ENCODE results near the gene ALX3. TPM values are rescaled to one million over a fixed set of nuclear protein-coding genes. Genes with fewer than 3 reads are reported as not detected.

Gene ALX3
- total RNA-seq, 2 experiments from 2014 or later: not detected

DNA sequence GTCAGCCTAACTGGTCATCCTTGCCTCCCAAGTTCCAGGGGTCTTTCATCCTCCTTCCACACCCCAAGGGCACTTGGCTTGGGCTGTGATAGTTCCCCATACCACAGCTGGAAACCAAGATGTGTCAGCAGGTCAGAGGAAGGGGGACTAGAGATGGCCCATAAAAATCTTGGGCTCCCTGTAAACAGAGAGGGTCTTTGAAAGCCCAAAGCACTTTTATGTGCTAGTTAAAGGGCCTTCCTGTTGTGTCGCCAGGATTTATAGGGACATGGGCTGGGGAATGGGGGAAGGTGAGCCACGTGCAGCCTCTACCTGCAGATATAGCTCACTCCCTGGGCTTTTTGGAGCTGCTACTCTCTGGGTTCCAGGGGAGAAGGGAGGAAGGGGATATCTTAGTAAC lies 29.9 kb upstream of the ALX3 start:
- no peak overlapping the region for H3K4me3 Mint-ChIP-seq
- CTCF ChIA-PET: interaction anchor here (7.2 kb wide), 1 partner anchor 10 kb away, joined by 68 read pairs; no protein-coding TSS in a partner anchor
- peaks cover 3% of the 10 kb centered on the region for H3K27me3 Mint-ChIP-seq
- no peak for DNase-seq
- H3K36me3 Mint-ChIP-seq (ENCODE audit: low read depth): no peaks in the 10 kb centered on the region
- no peak overlapping the region for H3K27ac Mint-ChIP-seq
- POLR2A ChIA-PET: no interaction called here
- no peaks in the 10 kb centered on the region for H3K4me1 Mint-ChIP-seq
- H3K9me3 Mint-ChIP-seq: no peaks in the 10 kb centered on the region

DNA sequence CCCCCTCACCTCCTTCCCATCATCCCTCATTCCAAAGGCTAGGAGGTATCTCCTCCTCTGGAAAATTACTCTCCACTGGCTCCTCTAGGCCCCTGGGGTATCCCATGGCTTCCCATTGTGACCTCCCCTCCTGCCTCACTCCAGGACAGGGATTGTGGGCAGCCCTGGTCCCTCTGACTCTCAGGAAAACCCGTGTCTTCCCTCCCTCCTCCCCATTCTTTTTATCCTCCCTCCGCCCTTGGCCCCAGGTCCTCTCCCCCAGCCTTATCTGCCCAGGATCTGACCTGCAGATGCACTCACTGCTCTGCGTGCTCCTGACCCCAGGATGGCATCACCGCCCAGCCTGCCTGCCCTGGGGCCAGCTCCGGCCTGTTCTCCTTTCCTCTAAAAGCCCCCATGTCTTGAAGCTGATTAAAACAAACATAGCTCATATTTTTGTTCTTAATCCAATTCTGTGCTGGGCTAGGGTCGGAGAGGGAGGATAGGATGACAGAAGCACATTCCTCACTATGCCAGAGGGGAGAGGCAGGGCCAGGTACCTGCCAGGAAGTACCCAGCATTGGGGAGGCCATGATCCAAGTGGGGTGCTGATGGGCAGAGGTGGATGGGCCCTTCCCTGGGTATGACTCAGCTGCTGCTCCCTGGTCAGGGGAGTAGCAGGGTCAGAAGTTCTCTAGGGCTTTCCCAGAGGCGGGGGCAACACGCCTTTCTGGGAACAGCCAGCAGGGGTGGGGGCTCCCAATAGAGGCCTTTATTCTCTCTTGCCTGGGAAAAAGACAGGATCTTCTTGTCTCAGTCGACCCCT lies 28.0 kb upstream of the ALX3 start:
- no peaks in the 10 kb centered on the region for H3K4me1 Mint-ChIP-seq
- POLR2A ChIA-PET: no interaction called here
- CTCF ChIA-PET: interaction anchor here (0.8 to 3.1 kb wide), 4 partner anchors 10 to 45 kb away, joined by 3 to 13 read pairs (median 4); no protein-coding TSS in a partner anchor
- H3K27me3 Mint-ChIP-seq: peaks cover 7% of the 10 kb centered on the region
- H3K9me3 Mint-ChIP-seq: no peaks in the 10 kb centered on the region
- no peaks in the 10 kb centered on the region for H3K36me3 Mint-ChIP-seq (ENCODE audit: low read depth)
- no peak for DNase-seq
- no peak overlapping the region for H3K27ac Mint-ChIP-seq
- H3K4me3 Mint-ChIP-seq: no peak overlapping the region

DNA sequence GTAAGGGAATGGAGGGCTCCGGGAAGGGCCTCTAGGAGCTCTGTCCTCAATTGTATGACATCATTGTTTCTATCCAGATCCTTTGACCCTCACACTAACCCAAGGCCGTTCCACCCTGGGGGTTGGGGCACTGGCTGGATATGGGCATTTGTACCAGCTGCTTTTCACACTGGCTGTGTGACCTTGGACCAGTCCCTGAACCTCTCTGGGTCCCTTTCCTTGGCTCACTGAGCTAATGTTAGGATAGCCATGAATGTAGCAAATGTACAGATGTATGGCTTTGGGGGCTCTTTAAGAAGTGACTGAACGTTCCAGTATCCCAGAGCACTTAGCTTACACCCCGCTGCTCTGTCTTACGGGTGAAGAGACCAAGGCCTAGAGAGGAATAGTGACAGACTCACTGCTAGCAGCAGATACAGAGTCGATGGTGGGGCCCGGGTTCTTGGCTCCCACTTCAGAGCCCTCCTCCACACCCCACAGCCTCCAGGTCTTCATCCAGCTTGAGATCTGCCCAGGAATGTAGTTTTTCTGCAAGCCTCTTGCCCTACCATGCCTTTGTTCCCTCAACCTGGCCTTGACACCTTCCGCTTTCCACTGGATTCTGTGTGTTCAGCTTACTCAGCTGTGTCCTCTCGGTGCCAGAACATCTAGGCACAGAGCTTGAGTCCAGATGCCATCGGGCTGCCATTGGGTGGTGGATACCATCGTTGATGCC lies 27.2 kb upstream of the ALX3 start:
- Mint-ChIP-seq H3K27me3 (peaks cover 7% of the 10 kb centered on the region), H3K36me3 (ENCODE audit: low read depth) (no peaks in the 10 kb centered on the region), H3K27ac (no peak overlapping the region), H3K4me3 (no peak overlapping the region), H3K9me3 (no peaks in the 10 kb centered on the region), H3K4me1 (no peaks in the 10 kb centered on the region)
- ChIA-PET CTCF (interaction anchor here (0.8 to 3.1 kb wide), 3 partner anchors 9 to 44 kb away, joined by 3 to 13 read pairs (median 4); no protein-coding TSS in a partner anchor), POLR2A (interaction anchor here (0.5 kb wide), 1 partner anchor 17 kb away, joined by 4 read pairs; no protein-coding TSS in a partner anchor)
- no peak for DNase-seq

DNA sequence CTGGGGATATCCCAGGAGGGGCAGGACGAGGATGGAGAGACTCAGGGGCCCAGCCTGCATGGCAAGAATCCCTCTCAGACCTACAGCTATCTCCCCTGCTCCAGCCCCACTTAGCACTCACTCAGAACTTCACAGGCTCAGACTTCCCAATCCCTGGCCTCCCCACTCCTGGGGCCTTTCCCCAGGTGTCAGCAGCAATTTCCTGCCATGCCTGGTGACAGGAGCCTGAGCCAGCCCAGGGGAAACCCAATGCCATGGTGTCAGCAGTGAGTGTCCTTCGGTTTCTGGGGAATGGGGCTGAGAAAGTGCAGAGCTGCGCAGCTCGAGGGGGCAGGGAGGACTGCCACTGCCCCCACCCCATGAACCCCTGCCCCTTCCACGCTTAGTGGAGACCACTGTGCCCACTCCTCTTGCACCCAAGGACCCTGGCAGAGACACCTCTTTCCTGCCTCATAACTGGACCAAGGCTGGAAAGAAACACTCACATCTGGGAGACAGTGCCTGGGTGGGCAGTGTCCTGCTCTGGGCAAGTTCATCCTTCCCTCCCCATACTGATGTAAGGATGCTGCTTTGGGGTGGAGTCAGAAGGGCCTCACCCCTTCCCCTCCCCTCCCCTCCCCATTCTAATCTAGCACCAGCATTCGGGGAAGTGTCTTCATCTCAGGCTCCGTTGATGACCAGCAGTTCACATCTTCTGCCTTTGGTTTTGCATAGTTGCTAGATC lies 24.6 kb upstream of the ALX3 start:
- H3K36me3 Mint-ChIP-seq (ENCODE audit: low read depth): no peaks in the 10 kb centered on the region
- ChIA-PET CTCF (interaction anchor here (1.0 to 1.4 kb wide), 2 partner anchors 10 to 35 kb away, joined by 3 to 5 read pairs; no protein-coding TSS in a partner anchor), POLR2A (no interaction called here)
- H3K4me1 Mint-ChIP-seq: no peaks in the 10 kb centered on the region
- H3K27me3 Mint-ChIP-seq: peaks cover 22% of the 10 kb centered on the region
- H3K4me3 Mint-ChIP-seq: no peak overlapping the region
- no peak for DNase-seq
- no peak overlapping the region for H3K27ac Mint-ChIP-seq
- no peaks in the 10 kb centered on the region for H3K9me3 Mint-ChIP-seq

DNA sequence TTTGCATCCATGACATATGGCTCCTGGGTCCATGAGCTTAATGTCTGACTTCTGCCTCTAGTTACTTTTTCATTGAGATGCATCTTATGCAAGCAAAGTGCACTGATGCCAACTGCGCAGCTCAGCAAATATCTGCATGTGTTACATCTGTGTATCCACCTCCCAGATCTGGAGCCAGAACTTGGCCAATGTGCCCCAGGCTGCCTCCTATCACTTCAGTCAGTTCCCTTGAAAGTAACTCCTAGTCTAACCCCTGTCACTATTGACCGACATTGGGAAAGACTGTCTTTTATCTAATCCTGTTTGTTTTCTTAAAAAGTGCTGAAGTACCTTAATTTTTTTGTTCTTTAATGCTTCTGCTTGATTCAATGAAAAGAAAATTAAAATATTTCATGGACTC lies 22.5 kb upstream of the ALX3 start:
- Mint-ChIP-seq H3K36me3 (ENCODE audit: low read depth) (no peaks in the 10 kb centered on the region), H3K4me1 (no peaks in the 10 kb centered on the region), H3K9me3 (no peaks in the 10 kb centered on the region), H3K4me3 (no peak overlapping the region), H3K27me3 (peaks cover 24% of the 10 kb centered on the region), H3K27ac (no peak overlapping the region)
- ChIA-PET POLR2A (no interaction called here), CTCF (interaction anchor here (6.7 kb wide), 1 partner anchor 11 kb away, joined by 68 read pairs; no protein-coding TSS in a partner anchor)
- no peak for DNase-seq

DNA sequence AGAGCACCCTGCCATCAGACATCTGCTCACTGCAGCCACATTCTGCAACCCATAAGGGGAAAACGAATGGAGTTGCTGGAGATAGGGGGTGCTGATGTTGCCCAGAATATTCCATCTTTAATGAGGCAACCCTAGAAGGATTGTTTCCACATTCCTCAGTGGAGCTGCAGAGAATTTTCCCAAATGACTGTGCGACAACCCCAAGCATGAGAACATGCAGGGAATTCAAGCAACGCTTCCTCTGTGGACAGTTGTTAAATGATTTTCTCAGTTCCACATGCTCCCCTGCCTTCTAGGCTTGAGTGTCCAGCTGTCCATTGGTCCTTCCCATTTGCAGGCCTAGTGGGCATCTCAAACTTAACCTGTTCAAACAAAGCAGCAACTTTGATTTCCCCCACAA lies 21.3 kb upstream of the ALX3 start:
- H3K36me3 Mint-ChIP-seq (ENCODE audit: low read depth): no peaks in the 10 kb centered on the region
- peaks cover 31% of the 10 kb centered on the region for H3K27me3 Mint-ChIP-seq
- no peaks in the 10 kb centered on the region for H3K9me3 Mint-ChIP-seq
- no peak overlapping the region for H3K4me3 Mint-ChIP-seq
- no peak for DNase-seq
- no peak overlapping the region for H3K27ac Mint-ChIP-seq
- ChIA-PET POLR2A (no interaction called here), CTCF (interaction anchor here (0.6 to 6.7 kb wide), 7 partner anchors 10 to 847 kb away, joined by 3 to 68 read pairs (median 3); no protein-coding TSS in a partner anchor)
- H3K4me1 Mint-ChIP-seq: no peaks in the 10 kb centered on the region

DNA sequence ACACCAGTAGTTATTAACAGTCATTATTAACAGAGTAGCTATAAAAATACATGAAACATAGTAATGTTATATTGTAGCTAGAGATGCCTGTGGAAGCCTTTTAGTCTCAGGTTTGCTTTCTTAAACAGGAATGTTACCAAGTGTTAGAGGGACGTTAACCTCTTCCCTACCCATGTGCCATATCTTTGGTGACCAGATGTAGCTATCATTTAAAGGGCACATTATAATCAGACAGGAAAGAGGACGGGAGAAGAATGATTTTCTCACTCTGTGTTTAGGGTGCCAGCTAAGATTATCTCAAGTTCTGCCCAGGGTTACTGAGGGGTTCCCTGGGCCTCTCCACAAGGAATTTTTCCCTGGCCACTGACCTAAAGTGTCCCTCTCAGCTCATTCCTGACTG lies 20.9 kb upstream of the ALX3 start:
- no peaks in the 10 kb centered on the region for H3K36me3 Mint-ChIP-seq (ENCODE audit: low read depth)
- no peak overlapping the region for H3K4me3 Mint-ChIP-seq
- H3K9me3 Mint-ChIP-seq: no peaks in the 10 kb centered on the region
- H3K27me3 Mint-ChIP-seq: peaks cover 35% of the 10 kb centered on the region
- no peak overlapping the region for H3K27ac Mint-ChIP-seq
- ChIA-PET CTCF (interaction anchor here (0.6 to 6.7 kb wide), 7 partner anchors 9 to 847 kb away, joined by 3 to 68 read pairs (median 3); no protein-coding TSS in a partner anchor), POLR2A (no interaction called here)
- H3K4me1 Mint-ChIP-seq: no peaks in the 10 kb centered on the region
- DNase-seq: no peak

DNA sequence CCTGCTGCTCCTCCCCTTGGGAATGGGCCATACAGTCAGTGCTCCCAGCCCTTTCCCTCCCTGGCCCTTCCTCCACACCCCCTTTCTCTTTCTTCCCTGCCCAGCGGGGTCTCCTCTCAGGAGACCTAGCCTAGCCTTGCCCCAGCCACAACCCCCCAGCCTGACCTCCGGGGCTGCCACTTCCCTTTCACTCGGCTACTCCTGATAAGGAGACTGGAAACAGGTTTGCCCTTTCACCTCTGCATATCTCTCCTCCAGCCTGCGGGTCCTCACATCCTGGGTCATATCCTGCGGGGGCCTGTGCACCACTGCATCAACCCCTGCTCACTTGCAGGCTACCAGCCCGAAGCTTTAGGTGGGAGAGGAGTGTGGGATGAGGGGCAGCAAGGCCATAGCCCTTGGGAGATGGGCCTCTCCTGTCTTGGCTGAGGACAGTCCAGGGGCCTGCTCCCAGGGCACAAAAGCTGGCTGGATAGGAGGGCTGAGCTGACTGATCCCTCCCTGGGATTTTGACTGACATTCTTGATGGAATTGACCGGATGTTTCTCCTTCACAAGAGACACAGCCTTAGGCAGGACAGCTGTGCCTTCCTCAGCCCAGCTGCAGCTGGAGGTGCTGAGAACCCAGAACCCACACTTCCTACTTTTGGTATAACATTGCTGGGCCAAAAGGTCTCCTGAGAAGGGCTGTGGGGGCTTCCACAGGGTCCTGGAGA lies 19.2 kb upstream of the ALX3 start:
- ChIA-PET CTCF (interaction anchor here (0.6 to 6.7 kb wide), 3 partner anchors 14 to 249 kb away, joined by 3 to 68 read pairs (median 3); partner anchors contain the start of gene RBM15), POLR2A (no interaction called here)
- H3K27ac Mint-ChIP-seq: no peak overlapping the region
- no peak overlapping the region for H3K4me3 Mint-ChIP-seq
- H3K27me3 Mint-ChIP-seq: peaks cover 48% of the 10 kb centered on the region
- no peak for DNase-seq
- peaks cover 4% of the 10 kb centered on the region for H3K4me1 Mint-ChIP-seq
- H3K9me3 Mint-ChIP-seq: no peaks in the 10 kb centered on the region
- H3K36me3 Mint-ChIP-seq (ENCODE audit: low read depth): no peaks in the 10 kb centered on the region

DNA sequence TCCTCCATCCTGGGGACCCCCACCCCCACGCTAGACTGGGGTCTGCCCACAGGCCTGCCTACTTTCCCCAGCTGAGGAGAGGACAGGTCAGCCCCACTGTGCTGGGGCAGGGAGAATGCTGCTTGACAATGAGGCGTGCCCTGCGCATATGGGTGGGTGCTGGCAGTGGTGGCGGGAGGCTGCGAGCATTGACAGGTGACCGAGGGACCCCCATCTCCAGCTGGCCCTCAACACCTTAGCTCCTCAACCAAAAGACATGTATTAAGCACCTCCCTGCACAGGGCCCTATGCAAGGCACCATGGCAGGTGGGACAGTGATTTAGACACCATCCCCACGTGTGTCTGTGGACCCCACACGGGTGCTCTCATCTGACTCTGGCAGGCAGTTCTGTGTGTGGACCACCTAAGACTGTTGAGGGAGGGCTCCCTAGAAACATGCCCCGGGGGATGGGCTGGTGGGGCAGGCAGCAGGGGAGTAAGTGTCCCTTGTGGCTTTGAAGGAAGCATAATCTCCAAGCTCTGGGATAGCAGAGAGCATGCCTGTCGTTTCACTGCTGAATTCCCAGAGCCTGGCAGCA lies 18.4 kb upstream of the ALX3 start:
- no peak overlapping the region for H3K27ac Mint-ChIP-seq
- no peak for DNase-seq
- ChIA-PET CTCF (interaction anchor here (0.5 to 6.7 kb wide), 14 partner anchors 9 to 250 kb away, joined by 3 to 68 read pairs (median 4); partner anchors contain the start of gene RBM15), POLR2A (no interaction called here)
- no peaks in the 10 kb centered on the region for H3K36me3 Mint-ChIP-seq (ENCODE audit: low read depth)
- peaks cover 52% of the 10 kb centered on the region for H3K27me3 Mint-ChIP-seq
- H3K4me3 Mint-ChIP-seq: no peak overlapping the region
- H3K4me1 Mint-ChIP-seq: peaks cover 5% of the 10 kb centered on the region
- no peaks in the 10 kb centered on the region for H3K9me3 Mint-ChIP-seq

DNA sequence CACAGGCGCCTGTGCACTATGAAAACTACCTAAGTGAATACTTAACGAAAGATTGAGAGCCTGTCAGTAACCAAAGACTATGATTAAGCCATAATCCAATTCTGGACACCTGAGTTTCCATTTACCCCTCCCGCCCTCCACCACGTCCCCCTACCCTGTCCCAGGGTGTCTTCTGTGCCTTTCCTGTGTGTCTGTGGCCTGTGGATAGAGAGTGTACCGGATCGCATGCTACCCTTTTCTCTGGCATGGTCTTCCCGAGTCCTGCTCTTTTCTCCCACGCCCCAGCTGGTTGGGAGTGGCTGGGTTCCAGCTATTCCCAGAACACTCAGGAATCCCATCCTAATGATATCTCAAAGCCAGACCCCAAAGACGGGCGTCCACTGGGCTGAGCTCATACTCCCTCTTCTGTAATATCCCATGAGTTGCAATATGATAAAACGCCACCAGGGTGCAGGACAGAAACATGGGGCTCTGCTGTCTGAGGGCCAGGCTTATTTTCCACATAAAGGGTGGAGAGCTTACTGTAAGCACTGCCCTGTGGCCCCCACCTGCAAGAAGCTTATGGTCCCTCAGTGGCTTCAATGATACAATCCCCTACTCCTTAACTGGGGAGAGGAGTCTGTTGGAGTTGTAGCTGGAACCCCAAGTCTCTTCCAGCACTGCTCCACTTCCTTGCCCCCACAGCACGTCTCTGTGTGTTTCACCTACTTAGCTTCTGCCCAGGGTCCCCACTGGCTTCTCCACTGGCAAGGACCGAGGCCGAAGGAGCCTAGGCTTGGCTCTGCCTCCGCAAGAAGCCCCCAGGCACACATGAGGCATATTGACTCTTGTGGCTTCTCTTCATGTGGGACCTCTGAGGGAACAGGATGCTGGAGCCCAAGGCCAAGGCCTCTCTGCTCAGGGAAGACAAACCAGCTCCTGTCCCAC lies 17.6 kb upstream of the ALX3 start:
- POLR2A ChIA-PET: interaction anchor here (0.6 kb wide), 1 partner anchor 250 kb away, joined by 3 read pairs; no protein-coding TSS in a partner anchor
- Mint-ChIP-seq H3K9me3 (no peaks in the 10 kb centered on the region), H3K27me3 (peaks cover 60% of the 10 kb centered on the region), H3K4me3 (no peak overlapping the region), H3K36me3 (ENCODE audit: low read depth) (no peaks in the 10 kb centered on the region), H3K4me1 (peaks cover 10% of the 10 kb centered on the region), H3K27ac (no peak overlapping the region)
- DNase-seq: peak; percentile 65
- CTCF ChIA-PET: interaction anchor here (0.5 to 6.7 kb wide), 14 partner anchors 9 to 251 kb away, joined by 3 to 68 read pairs (median 4); partner anchors contain the start of gene RBM15

DNA sequence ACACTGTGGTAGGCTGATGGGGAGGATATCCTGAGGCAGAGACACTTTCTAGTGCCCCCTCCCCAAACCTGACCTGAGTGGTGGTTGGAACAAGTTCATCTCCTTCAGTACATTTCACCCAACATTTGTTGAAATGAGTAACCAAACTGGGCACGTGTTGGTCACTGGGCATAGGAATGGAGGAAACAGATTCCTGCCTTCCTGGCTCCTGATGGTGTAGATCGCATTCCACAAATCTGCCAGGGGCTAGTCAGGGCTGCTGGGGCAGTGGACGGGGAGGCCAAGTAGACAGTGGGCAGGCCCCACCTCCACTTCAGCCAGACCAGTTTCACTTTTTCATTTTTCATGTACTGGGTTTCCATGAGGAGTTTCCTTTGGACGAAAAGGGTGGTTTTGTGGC lies 16.5 kb upstream of the ALX3 start:
- DNase-seq: no peak
- Mint-ChIP-seq H3K36me3 (ENCODE audit: low read depth) (no peaks in the 10 kb centered on the region), H3K27ac (peak overlapping the region; percentile 6), H3K27me3 (peaks cover 60% of the 10 kb centered on the region), H3K9me3 (no peaks in the 10 kb centered on the region), H3K4me3 (no peak overlapping the region), H3K4me1 (peaks cover 10% of the 10 kb centered on the region)
- CTCF ChIA-PET: interaction anchor here (6.7 kb wide), 1 partner anchor 17 kb away, joined by 68 read pairs; no protein-coding TSS in a partner anchor
- POLR2A ChIA-PET: no interaction called here
